Stimulated activated naive CD4-positive, alpha-beta T cell treated with Interleukin-2 at 50 U/mL for 16 hours (primary cell): ENCODE results near the gene CDSN.
"Not testable (repeated sequence)": the region's sequence is repeated elsewhere in the genome, so short reads cannot be mapped to it uniquely, and the experiment has no call there.

ENCODE experiments used
- DNase-seq: peaks from one replicate; lab custom pipeline; 2025; lab: John Stamatoyannopoulos, UW

The CDSN gene

DNA sequence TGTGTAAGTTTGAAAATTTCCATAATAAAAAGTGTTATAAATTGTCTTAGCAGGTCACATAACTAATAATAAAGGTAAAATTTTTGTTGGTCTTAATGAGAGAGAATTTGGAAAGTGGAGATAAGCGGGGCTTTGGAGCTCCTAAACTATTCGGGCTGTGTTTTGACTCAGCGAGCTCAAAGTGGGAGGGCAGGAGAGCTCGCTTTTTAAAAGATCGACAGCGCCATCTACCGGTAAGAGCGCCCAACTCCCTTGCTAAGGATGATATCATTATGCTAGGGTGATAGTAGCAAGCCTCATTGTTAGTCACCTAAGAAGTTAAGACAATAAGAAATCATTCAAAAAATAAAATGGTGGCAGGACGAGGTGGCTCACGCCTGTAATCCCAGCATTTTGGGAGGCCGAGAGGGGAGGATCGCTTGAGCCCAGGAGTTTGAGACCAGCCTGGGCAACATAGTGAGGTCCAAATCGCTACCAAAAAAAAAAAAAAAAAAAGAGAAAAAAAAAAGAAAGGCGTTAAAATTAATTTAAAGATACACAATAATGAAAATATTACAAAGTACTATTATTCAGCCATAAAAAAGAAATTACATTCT lies 32.7 kb downstream of the CDSN start:
- DNase-seq: peak; percentile 87

DNA sequence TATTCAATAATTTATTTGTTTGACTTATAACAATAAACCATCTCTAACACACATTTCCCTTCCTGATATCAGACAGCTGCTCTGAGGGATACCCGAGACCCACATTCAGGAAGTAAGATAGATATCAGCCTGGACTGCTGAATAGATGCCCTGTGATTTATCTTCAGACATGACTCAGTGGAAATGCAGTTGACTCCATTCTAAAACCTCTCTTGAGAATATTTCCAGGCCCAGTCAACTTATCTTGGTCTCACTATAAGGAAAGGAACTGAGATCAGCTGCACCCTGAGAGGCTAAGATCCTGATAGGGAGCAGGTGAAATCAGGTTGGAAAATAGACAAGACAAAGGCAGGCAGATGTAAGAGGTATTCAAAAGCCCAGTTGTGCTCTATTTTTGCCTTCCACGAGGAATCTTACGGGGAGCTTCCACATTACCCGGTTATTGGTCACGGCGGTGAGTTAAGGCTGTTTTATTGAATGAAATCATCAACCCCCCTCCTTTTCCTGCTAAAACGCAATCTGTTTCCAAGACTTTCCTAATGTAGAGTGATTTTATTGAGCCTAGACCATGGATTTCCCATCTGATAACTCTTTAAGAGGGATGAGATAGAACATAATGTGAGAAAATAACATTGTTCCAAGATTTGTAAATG lies 33.3 kb downstream of the CDSN start:
- DNase-seq: no peak

DNA sequence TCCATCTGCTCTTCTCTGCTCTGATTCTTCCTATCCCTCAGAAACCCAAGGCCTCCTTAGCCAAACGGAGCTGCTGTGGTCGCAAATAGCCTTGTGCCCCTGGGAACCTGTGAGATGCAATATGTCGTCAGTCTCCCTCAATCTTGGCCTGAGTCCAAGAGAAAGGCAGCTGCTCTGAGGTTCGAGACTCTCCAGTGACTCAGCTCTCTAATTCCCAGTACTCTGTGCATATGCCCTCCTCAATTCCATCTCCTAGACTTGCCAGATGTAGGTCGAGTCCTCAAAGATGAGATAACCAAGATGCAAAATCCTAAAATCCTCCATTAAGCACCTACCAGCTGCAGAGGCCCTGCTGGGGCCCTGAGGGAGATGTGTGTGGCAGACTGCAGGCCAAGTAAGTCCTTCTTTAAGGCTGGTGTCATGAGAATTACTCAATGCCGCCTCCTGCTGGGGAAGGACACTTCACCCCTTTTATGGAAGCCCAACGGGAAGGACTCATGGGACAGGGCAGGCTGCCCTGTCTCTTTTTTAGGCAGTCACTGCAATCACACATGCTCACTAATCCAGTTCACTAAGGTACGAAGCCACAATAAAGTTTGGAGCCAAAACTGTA lies 36.4 kb downstream of the CDSN start:
- DNase-seq: peak; percentile 8

DNA sequence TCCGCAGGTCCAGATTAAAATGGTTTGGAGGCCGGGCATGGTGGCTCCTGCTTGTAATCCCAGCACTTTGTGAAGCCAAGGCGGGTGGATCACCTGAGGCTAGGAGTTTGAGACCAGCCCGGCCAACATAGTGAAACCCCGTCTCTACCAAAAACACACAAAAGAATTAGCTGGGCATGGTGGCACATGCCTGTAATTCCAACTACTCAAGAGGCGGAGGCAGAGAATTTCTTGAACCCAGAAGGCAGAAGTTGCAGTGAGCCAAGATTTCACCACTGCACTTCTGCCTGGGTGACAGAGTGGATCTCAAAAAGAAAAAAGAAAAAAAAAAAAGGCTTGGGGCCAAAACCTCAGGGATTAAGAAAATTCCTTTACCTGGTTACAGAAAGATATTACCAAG lies 38.4 kb downstream of the CDSN start:
- DNase-seq: no peak

DNA sequence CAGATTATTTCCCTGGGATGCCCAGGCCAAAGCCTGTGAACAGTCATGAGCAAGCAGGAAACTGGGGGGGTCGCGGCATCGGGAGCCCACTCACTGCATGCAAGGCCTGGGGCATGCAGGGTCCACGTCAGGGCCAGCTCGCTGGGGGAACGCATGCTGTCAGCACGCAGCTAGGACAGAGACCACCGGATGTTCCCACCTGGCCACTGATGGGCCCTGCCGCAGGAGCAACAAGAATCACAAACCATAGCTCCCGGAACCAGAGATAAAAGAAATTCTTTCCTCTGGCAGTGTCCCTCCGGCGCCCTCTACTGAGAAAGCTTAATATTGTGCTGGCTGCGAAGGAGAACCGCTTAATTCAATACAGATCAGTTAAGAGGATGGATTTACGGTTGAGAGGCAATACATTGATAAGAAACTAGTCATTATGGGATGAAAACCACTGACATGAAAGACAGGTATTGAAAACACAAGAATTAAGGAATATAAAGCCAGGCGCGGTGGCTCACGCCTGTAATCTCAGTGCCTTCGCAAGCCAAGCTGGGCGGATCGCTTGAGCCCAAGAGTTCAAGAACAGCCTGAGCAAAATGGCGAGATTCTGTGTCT lies 40.5 kb downstream of the CDSN start:
- DNase-seq: peak; percentile 63

DNA sequence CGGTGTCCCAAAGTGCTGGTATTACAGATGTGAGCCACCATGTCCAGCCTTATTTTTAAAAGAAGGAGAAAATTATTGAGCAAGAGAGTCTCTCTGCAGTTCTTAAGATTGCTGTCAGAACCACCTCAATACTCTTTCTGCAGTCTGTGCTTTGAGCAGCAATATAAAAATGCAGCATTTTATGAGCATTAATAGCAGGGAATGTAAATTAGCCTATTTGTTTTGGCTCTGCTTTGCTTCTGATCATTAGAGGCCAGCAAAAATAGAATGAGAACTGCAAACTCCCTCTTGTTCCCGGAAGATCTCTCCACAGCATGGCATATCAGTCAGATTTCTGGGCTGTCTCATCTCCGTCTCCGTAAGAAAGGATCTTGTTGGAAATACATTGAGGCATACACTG lies 43.6 kb downstream of the CDSN start:
- no peak for DNase-seq

DNA sequence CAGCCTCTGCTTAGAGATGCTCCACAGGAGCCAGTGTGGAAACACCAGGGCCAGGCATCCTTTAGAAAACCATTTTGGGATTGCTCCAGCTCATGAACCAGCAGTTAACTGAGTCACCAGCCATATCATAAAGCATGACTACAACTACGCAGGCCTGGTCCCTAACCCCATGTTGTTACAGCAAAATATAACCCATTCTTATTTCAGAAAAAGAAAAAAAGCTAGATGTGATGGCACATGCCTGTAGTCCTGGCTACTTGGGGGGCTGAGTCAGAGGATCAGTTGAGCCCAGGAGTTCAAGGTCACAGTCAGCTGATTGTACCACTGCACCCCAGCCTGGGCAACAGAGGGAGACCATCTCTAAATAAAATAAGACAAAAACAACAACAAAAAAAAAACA lies 44.7 kb downstream of the CDSN start:
- no peak for DNase-seq

DNA sequence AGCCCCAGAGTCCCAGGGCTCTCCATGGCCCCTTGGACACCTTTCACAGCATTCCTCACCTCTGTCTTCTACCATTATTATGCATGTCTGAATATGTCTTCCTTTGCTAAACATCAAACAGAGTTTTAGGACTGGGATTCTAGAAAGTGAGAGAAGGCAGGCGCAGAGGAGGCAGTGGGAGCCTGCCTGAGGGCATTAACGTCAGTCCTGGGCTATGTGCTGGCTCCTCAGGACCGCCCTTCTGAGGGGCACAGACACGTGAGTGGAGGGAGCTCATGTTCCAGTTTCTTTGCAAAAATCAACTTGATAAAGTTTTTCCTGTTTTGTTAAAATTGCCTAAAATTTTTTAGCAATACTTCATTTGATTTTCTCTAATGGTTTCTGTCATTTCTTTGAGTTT lies 45.8 kb downstream of the CDSN start:
- DNase-seq: no peak

DNA sequence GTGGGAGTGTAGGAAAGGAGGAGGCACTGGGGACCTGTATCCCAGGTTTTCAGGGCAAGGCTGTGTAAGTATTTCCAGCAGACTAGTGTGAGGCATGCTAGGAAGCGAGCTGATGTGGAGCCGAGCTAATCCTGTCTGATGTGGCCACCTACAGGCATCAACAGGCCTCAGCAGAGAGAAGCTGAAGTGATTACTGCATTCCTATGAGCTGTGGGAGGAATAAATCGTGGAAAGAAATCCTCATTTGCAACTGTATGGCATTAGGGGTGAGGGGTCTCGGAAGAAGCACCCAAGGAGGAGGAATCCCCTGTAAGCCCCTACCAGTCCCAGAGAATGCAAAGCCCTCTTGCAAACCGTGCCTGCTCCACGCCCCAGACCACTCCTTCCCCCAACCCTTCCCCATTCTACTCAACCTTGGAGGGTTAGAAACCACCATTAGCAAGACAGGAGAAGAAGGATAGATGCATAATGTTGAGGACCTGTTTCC lies 49.5 kb downstream of the CDSN start:
- DNase-seq: no peak

DNA sequence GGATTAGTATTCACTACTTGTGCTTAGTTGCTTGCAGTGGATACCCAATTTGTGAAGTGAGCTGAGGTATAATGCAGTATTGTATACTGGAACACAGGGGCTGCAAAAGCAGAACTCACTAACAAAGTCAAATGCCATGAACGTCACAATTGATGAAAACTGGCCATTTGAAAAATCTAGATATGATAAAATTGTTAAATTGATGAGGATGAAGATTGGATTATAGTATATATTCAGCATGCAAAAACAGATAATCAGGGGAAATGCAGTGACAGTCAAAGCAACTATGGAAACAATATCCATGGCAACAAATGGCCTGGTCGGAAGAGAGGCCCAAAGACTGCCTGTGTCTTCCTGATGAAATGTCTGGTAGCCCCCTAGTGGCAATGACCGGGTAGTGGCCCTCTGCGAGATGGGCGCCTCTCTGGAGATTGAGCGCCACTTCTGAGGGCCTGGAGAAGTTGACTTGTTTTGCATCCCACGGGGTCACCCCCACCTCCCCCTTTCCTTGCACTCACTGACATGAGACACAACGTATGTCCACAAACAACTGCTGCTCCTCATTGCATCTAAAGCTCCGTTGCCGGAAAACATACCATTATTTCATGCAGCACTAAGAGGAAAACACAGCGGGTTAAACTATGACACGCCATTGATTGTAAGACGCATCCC lies 51.4 kb downstream of the CDSN start:
- DNase-seq: peak; percentile 67

DNA sequence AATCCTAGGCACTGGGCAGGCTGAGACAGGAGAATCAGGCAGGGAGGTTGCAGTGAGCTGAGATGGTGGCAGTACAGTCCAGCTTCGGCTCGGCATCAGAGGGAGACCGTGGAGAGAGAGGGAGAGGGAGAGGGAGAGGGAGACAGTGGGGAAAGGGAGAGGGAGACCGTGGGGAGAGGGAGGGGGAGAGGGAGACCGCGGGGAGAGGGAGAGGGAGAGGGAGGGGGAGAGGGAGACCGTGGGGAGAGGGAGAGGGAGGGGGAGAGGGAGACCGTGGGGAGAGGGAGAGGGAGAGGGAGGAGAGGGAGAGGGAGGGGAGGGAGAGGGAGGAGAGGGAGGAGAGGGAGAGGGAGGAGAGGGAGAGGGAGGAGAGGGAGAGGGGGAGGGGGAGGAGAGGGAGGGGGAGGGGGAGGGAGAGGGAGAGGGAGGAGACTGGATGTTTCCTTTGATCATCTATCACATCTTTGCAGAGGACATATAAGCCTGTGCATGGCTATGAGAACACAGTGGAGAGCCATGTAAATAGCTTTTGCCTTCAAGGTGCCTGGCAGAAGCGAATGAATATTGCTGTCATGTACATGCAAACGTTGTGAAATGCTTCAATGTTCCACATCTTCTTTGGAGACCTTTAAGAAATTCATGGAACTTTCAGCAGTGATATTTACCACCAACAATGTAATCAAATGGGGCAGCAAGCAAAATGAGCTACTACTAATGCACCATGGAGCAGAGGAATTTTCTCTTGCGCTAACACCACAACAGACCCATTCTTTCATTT lies 52.2 kb downstream of the CDSN start:
- DNase-seq: not testable (repeated sequence)

DNA sequence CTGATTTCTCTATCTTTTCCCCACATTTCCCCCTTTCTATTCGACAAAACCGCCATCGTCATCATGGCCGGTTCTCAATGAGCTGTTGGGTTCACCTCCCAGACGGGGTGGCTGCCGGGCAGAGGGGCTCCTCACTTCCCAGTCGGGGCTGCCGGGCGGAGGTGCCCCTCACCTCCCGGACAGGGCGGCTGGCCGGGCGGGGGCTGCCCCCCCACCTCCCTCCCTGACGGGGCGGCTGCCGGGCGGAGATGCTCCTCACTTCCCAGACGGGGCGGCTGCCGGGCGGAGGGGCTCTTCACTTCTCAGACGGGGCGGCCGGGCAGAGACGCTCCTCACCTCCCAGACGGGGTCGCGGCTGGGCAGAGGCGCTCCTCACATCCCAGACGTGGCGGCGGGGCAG lies 53.2 kb downstream of the CDSN start:
- not testable (repeated sequence) for DNase-seq

DNA sequence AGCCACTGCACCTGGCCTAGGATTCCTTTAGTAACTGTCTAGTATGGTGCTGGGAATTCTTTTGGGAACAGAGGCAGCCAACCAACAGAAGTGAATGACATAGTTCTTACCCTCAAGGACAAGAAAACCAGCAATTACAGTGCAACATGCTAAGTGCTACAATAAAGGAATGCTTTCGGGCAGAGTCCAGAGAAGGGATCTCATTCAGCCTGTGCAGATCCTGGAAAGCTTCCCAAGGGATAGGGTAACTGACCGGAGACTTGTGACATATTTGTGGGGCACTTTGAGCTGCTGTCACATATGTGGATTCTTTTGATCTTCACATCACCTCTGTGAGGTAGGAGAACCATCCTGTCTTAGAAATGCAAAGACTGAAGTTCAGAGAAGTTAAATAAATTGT lies 54.7 kb downstream of the CDSN start:
- DNase-seq: no peak
